Measurements from ENCODE around the gene RUNX3. TPM values are rescaled to one million over a fixed set of nuclear protein-coding genes. Genes with fewer than 3 reads are reported as not detected.

Gene RUNX3
- total RNA-seq, 1 experiment from 2014 or later = 0.28 TPM

GRCh38 chr1:24905979-24906720 lies 23.9 kb downstream of the RUNX3 start:
- intact Hi-C loops (cut with micrococcal nuclease; ENCODE audit: unreplicated experiment) = no loop called here
- no peak for TF ChIP-seq CTCF (IDR thresholded peaks at IDR 0.05; ENCODE audit: unreplicated experiment)
- H3K9me3 Mint-ChIP-seq (ENCODE audit: low read depth, unreplicated experiment) = peaks cover 3% of the 10 kb centered on the region
- H3K4me1 Mint-ChIP-seq (ENCODE audit: low read depth, unreplicated experiment) = no peaks in the 10 kb centered on the region
- BruUV-seq (replicated peaks) = no TSS peak
- no peak for DNase-seq
- H3K27ac Mint-ChIP-seq (ENCODE audit: unreplicated experiment) = no peak overlapping the region
- H3K27me3 Mint-ChIP-seq (ENCODE audit: unreplicated experiment) = peaks cover 13% of the 10 kb centered on the region
- CTCF ChIA-PET = no interaction called here
- no peak overlapping the region for H3K4me3 Mint-ChIP-seq (ENCODE audit: low read depth, unreplicated experiment)
- H3K36me3 Mint-ChIP-seq (ENCODE audit: insufficient read depth, unreplicated experiment) = no peaks in the 10 kb centered on the region

- peaks cover 20% of the 10 kb centered on the region for H3K27me3 Mint-ChIP-seq (ENCODE audit: unreplicated experiment)
- DNase-seq = no peak
- H3K4me3 Mint-ChIP-seq (ENCODE audit: low read depth, unreplicated experiment) = no peak overlapping the region
- H3K9me3 Mint-ChIP-seq (ENCODE audit: low read depth, unreplicated experiment) = peaks cover 3% of the 10 kb centered on the region
- intact Hi-C loops (cut with micrococcal nuclease; ENCODE audit: unreplicated experiment) = no loop called here
- no TSS peak for BruUV-seq (replicated peaks)
- H3K36me3 Mint-ChIP-seq (ENCODE audit: insufficient read depth, unreplicated experiment) = no peaks in the 10 kb centered on the region
- H3K4me1 Mint-ChIP-seq (ENCODE audit: low read depth, unreplicated experiment) = no peaks in the 10 kb centered on the region
- no peak overlapping the region for H3K27ac Mint-ChIP-seq (ENCODE audit: unreplicated experiment)
- no peak for TF ChIP-seq CTCF (IDR thresholded peaks at IDR 0.05; ENCODE audit: unreplicated experiment)
- CTCF ChIA-PET = no interaction called here
Observed at GRCh38 chr1:24905355-24905978, 24.6 kb downstream of the RUNX3 start.

GRCh38 chr1:24904731-24905354 lies 25.2 kb downstream of the RUNX3 start:
- Mint-ChIP-seq H3K4me3 (ENCODE audit: low read depth, unreplicated experiment) (no peak overlapping the region), H3K27ac (ENCODE audit: unreplicated experiment) (no peak overlapping the region), H3K27me3 (ENCODE audit: unreplicated experiment) (peaks cover 26% of the 10 kb centered on the region), H3K4me1 (ENCODE audit: low read depth, unreplicated experiment) (no peaks in the 10 kb centered on the region), H3K36me3 (ENCODE audit: insufficient read depth, unreplicated experiment) (no peaks in the 10 kb centered on the region), H3K9me3 (ENCODE audit: low read depth, unreplicated experiment) (peaks cover 3% of the 10 kb centered on the region)
- DNase-seq = no peak
- TF ChIP-seq CTCF (IDR thresholded peaks at IDR 0.05; ENCODE audit: unreplicated experiment) = no peak
- BruUV-seq (replicated peaks) = no TSS peak
- CTCF ChIA-PET = no interaction called here
- intact Hi-C loops (cut with micrococcal nuclease; ENCODE audit: unreplicated experiment) = no loop called here

- no peaks in the 10 kb centered on the region for H3K4me1 Mint-ChIP-seq (ENCODE audit: low read depth, unreplicated experiment)
- intact Hi-C loops (cut with micrococcal nuclease; ENCODE audit: unreplicated experiment) = no loop called here
- H3K27ac Mint-ChIP-seq (ENCODE audit: unreplicated experiment) = no peak overlapping the region
- CTCF ChIA-PET = no interaction called here
- no peak for TF ChIP-seq CTCF (IDR thresholded peaks at IDR 0.05; ENCODE audit: unreplicated experiment)
- H3K27me3 Mint-ChIP-seq (ENCODE audit: unreplicated experiment) = peaks cover 33% of the 10 kb centered on the region
- H3K4me3 Mint-ChIP-seq (ENCODE audit: low read depth, unreplicated experiment) = no peak overlapping the region
- DNase-seq = no peak
- peaks cover 3% of the 10 kb centered on the region for H3K9me3 Mint-ChIP-seq (ENCODE audit: low read depth, unreplicated experiment)
- H3K36me3 Mint-ChIP-seq (ENCODE audit: insufficient read depth, unreplicated experiment) = no peaks in the 10 kb centered on the region
- no TSS peak for BruUV-seq (replicated peaks)
Observed at GRCh38 chr1:24903955-24904730, 25.9 kb downstream of the RUNX3 start.
